Measurements from ENCODE around the gene CUX1. TPM values are rescaled to one million over a fixed set of nuclear protein-coding genes. Genes with fewer than 3 reads are reported as not detected.

Gene CUX1
- total and polyA plus RNA-seq, 4 donors = 40.5 to 138 (median 69.1) TPM

DNA sequence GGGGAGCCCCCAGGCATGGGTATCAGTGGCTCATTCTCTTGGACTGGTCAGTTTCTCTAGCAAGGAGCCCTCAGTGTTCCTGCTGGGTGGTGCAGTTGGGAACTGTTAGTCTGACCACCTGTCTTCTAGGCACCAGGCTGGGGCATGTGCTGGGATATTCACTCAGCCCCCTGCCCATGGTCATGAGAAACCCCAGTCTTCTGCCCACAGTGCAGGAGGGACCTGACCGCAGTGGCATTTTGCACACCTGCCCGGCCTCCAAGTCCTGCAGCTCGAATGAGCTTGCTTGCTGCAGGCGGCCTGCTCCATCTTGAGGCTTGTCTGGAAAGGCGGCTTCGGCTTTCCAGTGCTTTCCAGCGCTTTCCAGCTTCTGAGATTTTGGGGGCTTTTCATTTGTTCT, 36.3 kb downstream of the CUX1 start:
- no peak for ATAC-seq (ENCODE audit: insufficient read depth, low FRiP score)
- TF ChIP-seq CTCF (IDR thresholded peaks at IDR 0.05; ENCODE audit: control extremely low read depth, extremely low read depth) = no peak

DNA sequence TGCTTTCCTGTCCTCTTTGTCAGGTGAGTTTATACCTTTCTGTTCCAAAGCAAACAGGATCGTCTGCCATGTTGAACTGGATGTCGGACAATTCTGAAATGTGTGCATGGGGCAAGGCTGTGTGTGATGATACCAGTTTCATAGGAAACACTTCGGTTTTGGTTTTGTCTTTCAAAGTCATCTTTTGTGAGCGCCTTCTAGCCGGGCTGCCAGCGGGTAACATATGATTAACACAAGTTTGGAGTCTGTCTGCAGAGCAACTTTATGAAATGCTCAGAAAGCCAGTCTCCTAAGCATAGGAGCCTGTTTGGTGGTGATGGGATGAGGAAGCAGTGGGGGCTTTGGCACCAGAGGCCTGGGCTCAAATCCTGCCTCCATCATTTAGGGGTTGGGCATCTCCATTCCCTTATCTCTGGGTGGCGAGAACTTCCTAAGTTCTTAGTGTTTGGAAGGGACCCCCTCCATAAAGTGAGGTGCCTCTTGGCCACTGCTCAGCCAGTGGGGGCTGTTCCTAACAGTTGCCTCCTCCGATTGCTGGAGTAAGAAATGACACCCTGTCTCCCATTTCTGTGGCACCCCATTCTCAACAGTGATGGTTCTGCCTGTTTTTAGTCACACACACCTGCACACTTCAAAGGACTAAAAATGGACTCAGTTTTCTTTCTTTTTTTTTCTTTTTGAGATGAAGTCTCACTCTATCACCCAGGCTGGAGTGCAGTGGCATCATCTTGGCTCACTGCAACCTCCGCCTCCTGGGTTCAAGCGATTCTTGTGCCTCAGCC, 36.8 kb downstream of the CUX1 start:
- H3K4me3 ChIP-seq = no peak overlapping the region
- no peak for TF ChIP-seq CTCF (IDR thresholded peaks at IDR 0.05; ENCODE audit: control extremely low read depth, extremely low read depth)
- no peak overlapping the region for H3K9ac ChIP-seq (ENCODE audit: insufficient read depth in 1 of 2, low read length in 2 of 2)
- H3K36me3 ChIP-seq (ENCODE audit: control insufficient read depth in 4 of 4, insufficient read depth in 4 of 4, low read length in 4 of 4) = no peaks in the 10 kb centered on the region
- H3K27me3 ChIP-seq (ENCODE audit: control insufficient read depth in 3 of 3, insufficient read depth in 3 of 3, low read length in 2 of 3) = no peaks in the 10 kb centered on the region
- H3K4me1 ChIP-seq (ENCODE audit: control insufficient read depth in 5 of 5, insufficient read depth in 5 of 5, low read length in 5 of 5) = peaks cover 5 to 19% (median 15%) of the 10 kb centered on the region in 5 donors
- no peak for DNase-seq
- H3K27ac ChIP-seq (ENCODE audit: low read depth in 1 of 2, low read length in 1 of 2) = no peak overlapping the region
- WGBS, 2 donors = 91 to 94% methylated on average over 10 of the region's 10 CpGs
- no peaks in the 10 kb centered on the region for H3K9me3 ChIP-seq (ENCODE audit: control insufficient read depth in 4 of 4, insufficient read depth in 3 of 4, low read length in 3 of 4)
- ATAC-seq (ENCODE audit: insufficient read depth, low FRiP score) = no peak

More for the DNA sequence above, 36.3 kb downstream of the CUX1 start:
- Histone ChIP-seq H3K27ac (ENCODE audit: low read depth in 1 of 2, low read length in 1 of 2) (no peak overlapping the region), H3K9ac (ENCODE audit: insufficient read depth in 1 of 2, low read length in 2 of 2) (no peak overlapping the region), H3K4me1 (ENCODE audit: control insufficient read depth in 5 of 5, insufficient read depth in 5 of 5, low read length in 5 of 5) (peaks cover 5 to 19% (median 13%) of the 10 kb centered on the region in 5 donors), H3K36me3 (ENCODE audit: control insufficient read depth in 4 of 4, insufficient read depth in 4 of 4, low read length in 4 of 4) (no peaks in the 10 kb centered on the region), H3K9me3 (ENCODE audit: control insufficient read depth in 4 of 4, insufficient read depth in 3 of 4, low read length in 3 of 4) (no peaks in the 10 kb centered on the region), H3K27me3 (ENCODE audit: control insufficient read depth in 3 of 3, insufficient read depth in 3 of 3, low read length in 2 of 3) (no peaks in the 10 kb centered on the region), H3K4me3 (no peak overlapping the region)
- WGBS, 2 donors = 97 to 99% methylated on average over 7 of the region's 7 CpGs
- DNase-seq = no peak

DNA sequence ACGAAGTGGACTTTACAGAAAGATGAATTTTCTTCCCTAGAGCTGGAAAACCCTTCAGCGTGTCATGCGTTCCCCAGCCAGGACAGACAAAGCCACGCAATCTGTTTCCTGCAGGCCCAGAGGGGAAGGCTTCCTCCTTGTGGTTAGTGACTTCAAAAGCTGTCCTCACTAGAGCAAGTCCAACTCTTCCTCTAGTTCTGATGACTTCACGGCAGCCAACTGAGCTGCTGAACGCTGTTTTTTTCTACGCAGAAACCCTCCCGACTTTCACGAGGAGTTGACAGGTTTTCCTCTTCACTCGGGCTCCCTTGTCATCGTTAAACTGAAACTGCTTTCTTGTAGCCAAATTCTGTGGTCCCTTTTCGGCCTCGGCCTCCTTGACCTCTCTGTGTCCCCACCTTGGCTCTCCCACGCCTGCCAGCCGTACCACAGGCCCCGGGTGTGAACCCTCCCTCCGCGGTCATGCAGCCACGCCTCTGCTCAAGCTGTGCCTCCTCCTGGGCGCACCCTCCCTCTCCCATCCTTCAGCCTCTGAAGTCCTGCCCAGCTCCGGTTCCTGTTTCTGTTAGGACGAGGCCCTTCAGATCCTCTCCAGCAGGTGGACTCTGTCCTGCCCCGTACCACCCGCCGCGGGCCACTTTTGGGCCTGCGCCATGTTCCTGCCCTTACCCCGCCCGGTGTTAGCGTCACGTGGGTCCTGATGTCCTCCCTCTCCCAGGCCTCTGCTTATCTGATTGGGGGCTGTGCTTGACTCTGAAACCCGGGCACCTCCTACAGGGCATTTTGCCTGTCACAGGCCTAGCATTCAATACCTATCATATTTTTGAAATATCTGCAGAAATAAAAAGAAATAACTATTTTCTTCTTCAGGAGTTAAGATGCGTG, 39.3 kb downstream of the CUX1 start:
- Histone ChIP-seq H3K27me3 (ENCODE audit: control insufficient read depth in 3 of 3, insufficient read depth in 3 of 3, low read length in 2 of 3) (no peaks in the 10 kb centered on the region), H3K9me3 (ENCODE audit: control insufficient read depth in 4 of 4, insufficient read depth in 3 of 4, low read length in 3 of 4) (no peaks in the 10 kb centered on the region), H3K4me3 (no peak overlapping the region), H3K4me1 (ENCODE audit: control insufficient read depth in 5 of 5, insufficient read depth in 5 of 5, low read length in 5 of 5) (peaks cover 8 to 30% (median 22%) of the 10 kb centered on the region in 5 donors), H3K36me3 (ENCODE audit: control insufficient read depth in 4 of 4, insufficient read depth in 4 of 4, low read length in 4 of 4) (no peaks in the 10 kb centered on the region), H3K27ac (ENCODE audit: low read depth in 1 of 2, low read length in 1 of 2) (peak overlapping the region; percentile 82 to 89), H3K9ac (ENCODE audit: insufficient read depth in 1 of 2, low read length in 2 of 2) (peak overlapping the region in 1 of 2 donors; percentile 44)
- whole genome bisulfite sequencing, 2 donors = 1 to 5% methylated on average over 33 of the region's 33 CpGs
- ATAC-seq (ENCODE audit: insufficient read depth, low FRiP score) (peak; percentile 95), DNase-seq (peak; percentile 74 to 80 (median 77))
- peak; percentile 15 for TF ChIP-seq CTCF (IDR thresholded peaks at IDR 0.05; ENCODE audit: control extremely low read depth, extremely low read depth)
